HG03066 (cell line): Measurements from ENCODE around the gene DNM3.
"Not testable (repeated sequence)": the region's sequence is repeated elsewhere in the genome, so short reads cannot be mapped to it uniquely, and the experiment has no call there.

Experiments
- ATAC-seq: cut with Tn5 transposase; IDR thresholded peaks from one replicate; pipeline ENCODE4 v1.9.1; 2021; ENCODE audit warnings: low read depth; ENCODE audit not compliant: unreplicated experiment

Gene DNM3

GRCh38 chr1:172342584-172343239, 501.4 kb downstream of the DNM3 start:
- peak; percentile 34 for ATAC-seq

GRCh38 chr1:172343240-172344160, 502.2 kb downstream of the DNM3 start:
- no peak for ATAC-seq

DNA sequence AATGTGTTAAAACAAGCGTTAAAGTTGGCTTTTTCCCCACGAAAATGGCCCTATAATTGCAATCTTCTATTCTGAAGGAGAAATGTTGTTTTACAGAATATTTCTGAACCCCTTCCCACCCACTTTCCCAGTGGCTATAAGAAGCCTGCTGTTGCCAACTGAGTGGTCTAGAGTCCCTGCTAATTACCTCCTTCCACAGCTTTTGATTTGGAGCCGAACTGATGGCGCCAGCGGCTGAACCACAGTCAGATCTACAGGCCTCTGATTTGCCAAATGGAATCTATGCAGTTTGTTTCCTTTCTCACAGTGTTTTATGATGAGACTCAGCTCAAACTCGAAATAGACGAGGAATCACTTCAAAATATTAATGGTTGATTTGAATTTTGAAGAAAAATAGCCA, 503.1 kb downstream of the DNM3 start:
- ATAC-seq: no peak

DNA sequence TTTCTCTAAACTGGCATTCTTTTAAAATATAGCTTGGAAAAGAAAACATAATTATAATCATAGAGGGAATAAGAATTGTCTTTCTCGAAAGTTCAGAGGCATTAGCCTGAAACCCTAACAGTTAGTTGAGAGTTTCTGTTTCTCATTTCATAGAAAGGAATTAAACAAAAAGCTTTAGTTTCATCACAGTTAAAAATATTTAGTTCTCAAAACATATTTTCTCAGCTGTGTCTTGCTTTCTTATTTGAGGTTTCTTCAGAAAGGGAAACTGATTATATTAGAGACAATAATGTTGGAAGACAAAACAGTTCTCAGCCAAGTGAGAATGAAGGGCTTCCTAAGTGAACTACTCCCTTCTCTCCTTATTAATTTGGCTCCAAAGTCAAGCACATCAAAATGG, 503.8 kb downstream of the DNM3 start:
- peak; percentile 39 for ATAC-seq

DNA sequence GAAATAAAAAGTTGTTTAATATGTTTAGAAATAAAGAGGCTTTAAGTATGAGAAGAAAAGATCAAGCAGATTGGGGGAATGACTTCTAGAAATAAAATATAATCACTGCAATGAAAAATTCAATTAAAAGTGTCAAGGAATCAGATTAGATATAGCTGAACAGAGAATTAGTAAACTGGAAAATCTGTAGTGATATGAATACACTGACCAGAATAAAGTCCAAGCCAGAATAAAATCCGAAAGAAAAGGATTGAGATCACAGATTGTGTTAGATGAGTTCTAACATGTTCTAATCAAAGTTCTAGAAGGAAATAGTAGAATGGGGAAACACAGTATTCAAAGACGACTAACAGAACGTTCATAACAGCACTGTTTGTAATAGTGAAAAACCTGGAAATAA, 506.1 kb downstream of the DNM3 start:
- no peak for ATAC-seq

DNA sequence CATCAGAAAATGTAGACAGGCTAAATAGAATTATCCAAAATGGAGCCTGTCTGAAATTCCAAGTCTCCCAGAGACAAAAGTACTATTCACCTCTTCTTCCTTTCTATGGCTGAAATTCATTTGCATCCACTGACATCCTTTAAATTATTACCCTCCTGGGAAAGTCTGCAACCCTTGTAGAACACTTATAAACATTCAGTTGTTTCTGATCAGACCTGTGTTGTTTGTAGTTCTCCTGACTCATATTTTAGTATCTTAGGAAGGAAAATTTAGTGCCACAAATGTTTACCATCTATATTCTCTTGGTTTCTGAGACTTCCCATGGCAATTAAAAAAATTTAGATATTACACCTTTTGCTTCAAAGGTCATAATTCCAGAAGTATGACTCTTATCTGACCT, 509.6 kb downstream of the DNM3 start:
- ATAC-seq: no peak

DNA sequence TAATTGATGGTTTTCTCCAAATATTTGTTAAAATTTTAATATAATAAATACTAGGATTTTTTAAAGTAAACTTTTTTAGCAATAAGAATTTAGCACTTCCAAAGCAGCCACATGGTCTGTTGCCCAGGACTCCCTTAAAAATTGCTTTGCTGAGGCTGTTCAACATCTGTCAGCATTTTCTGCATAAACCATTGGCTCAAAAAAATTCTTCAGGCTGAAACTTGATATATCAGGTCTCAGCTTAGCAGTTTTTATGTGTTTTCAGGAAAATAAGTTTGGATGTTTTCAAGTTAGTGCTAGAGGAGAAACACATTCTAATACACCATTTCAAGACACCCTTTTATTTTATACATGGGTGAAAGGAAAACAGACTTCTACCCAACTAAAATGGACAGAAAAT, 510.0 kb downstream of the DNM3 start:
- no peak for ATAC-seq

- no peak for ATAC-seq
These were observed 510.5 kb downstream of the DNM3 start for GRCh38 chr1:172351754-172352161.

GRCh38 chr1:172352435-172352834, 511.1 kb downstream of the DNM3 start:
- ATAC-seq: no peak

- no peak for ATAC-seq
These were observed 513.3 kb downstream of the DNM3 start for GRCh38 chr1:172354291-172355274.

GRCh38 chr1:172356620-172357019, 515.3 kb downstream of the DNM3 start:
- ATAC-seq: no peak

DNA sequence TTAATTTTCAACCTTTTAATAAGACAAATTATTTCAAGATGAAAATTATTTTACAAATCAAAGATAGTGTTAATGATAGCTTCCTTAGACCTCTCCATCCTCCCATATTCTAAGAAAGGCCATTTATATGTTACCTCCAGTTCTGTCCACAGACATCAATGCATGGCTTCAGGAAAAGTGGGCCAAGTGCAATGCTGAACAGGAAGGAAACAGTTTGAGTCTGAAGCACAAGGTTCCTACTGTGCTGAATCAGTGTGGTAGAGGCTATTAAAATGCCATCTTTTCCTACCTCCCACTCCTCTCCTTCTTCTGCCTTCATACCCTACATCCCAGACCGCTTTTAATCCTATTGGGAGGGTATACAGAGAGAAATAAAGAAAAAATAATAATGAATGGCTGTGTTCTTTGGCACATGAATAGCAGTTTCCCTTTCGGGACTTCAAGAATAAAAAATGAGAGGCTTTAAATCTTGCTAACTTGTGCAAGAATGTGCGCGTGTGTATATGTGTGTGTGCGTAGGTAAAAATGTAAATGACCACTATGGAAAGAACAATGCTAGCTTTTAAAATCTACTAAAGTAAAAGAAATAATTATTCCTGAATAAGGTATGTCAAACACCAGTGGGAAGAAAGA, 516.6 kb downstream of the DNM3 start:
- peak; percentile 16 for ATAC-seq

DNA sequence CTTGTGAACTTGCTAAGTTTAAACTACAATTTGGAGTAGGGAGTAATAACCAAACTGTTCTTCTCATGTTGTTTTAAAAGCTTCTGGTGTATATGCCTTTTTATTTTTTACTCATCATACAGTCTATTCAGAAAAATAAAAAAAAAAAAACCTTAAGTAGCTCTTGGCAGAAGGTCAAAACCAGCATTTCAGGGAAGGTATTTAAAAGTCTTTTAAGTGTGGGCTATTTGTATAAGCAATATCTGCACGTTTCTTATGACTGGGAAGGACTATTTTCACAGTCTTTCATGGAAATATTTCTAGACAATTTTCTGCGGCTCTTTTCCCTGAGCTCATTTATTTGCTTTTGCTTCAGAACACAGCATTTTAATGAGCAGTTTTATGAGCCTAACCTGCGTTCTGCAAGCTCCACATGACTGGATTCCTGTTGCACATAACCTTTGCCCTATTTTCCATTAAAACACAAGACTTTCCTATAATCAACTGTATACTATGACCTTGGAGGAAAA, 518.2 kb downstream of the DNM3 start:
- ATAC-seq: no peak

- no peak for ATAC-seq
These were observed 519.2 kb downstream of the DNM3 start for GRCh38 chr1:172360511-172360910.

DNA sequence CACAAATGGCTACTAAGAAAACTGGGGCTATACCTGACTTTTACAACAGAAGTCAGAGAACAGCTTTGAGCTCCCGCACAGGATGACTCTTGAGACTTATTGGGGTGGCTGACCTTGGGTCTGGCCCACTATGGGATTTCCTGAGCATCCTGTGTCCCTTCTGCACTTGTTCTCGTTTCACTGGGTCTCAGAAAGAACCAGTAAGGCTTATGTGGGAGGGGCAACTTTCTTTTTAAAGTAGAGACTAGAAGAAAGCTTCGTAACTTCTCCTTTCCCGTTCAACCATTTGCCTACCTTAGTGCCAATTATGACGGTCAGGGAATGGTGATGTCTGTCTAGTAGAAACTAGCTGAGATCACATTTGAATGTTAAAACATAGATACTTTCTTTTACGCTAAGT, 519.7 kb downstream of the DNM3 start:
- no peak for ATAC-seq

GRCh38 chr1:172363852-172364251, 522.6 kb downstream of the DNM3 start:
- no peak for ATAC-seq

DNA sequence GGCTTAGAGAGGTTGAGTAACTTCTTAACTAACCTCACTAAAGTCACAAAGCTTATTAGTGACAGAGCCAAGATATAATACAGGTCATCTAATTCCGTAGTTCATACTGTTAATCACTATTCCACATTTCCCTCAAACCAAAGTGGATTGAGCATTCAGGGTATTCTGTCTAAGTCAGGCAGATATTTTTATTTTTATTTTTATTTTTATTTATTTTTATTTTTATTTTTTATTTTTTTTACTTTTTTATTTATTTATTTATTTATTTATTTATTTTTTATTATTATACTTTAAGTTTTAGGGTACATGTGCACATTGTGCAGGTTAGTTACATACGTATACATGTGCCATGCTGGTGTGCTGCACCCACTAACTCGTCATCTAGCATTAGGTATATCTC, 530.3 kb downstream of the DNM3 start:
- ATAC-seq: not testable (repeated sequence)

DNA sequence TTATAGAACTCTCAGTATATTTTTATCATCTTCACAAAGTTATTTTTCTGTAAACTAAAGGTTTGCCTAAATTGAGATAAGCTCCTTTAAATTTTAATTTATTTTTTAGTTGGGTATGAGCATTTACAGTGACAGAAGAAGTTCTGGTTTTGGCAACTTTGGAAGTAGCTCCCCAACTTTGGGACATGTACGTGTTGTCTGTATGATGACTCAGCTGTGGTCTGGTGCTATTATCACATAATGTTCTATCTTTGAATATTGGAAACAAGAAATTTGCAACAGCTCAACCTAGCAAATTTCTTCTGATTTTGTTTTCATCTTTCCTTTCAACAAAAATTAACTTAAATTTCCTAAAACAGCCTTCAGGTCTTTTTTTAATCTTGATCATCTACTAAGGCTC, 532.6 kb downstream of the DNM3 start:
- ATAC-seq: no peak

DNA sequence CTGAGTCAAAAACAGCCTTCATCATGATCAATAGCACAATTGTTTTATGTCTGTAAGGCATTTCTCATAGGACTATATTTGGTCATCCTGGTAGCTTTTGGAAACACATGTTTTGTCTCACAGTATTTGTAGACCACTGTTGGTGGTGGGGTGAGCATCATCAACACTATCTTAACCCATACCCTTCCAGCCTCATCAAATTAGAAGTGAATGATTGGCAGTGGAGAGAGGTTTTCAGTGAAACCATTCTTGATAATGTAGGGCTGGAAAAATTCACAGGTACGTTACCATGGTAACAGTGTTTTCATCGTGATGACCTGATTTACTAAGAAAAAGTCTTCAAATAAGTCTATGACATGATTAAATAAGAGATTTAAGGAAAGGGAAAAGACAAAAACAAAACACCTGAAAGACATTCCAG, 533.9 kb downstream of the DNM3 start:
- no peak for ATAC-seq

GRCh38 chr1:172376431-172376830, 535.1 kb downstream of the DNM3 start:
- ATAC-seq: no peak
